ENCODE data around the gene SNURF.

The SNURF gene

DNA sequence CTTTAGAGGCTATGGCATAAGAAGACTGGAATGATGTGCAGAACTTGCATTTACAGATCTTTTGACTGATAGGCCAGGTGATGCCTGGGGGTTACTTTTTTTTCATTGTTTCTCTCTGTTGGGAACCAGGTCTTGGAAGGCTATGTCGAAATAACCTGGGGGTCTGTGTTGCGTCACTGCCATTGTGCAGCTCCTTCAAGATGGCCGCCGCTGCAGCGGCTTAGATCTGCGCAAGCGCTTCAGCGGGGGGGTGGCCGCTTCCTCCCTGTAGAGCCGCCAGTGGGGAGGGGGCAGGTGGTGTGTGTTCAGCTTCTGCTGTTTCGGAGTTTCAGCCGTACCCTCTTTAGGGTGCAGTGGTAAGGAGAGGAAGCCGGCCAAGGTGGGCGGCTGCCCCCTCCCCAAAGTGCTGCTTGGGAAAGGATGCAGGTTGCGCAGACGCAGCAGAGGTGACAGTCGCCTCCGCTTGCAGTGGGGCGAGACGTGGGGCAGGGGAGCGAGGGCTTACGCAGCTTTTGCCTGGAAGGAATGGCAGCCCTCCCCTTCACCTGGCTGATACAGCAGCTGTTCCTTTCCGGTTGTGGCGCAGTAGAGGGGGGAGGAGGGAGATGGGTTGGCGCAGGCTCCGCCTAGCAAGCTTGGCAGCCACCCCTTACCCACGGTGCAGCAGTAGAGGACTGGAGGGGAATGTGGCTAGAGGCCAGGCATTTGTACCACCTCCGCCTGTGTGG, 1.5 kb downstream of the SNURF start:
- ATAC-seq, result peak; percentile 86
- TF ChIP-seq, protein P1, sequence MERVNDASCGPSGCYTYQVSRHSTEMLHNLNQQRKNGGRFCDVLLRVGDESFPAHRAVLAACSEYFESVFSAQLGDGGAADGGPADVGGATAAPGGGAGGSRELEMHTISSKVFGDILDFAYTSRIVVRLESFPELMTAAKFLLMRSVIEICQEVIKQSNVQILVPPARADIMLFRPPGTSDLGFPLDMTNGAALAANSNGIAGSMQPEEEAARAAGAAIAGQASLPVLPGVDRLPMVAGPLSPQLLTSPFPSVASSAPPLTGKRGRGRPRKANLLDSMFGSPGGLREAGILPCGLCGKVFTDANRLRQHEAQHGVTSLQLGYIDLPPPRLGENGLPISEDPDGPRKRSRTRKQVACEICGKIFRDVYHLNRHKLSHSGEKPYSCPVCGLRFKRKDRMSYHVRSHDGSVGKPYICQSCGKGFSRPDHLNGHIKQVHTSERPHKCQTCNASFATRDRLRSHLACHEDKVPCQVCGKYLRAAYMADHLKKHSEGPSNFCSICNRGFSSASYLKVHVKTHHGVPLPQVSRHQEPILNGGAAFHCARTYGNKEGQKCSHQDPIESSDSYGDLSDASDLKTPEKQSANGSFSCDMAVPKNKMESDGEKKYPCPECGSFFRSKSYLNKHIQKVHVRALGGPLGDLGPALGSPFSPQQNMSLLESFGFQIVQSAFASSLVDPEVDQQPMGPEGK (CRISPR knock-in tag; IDR thresholded peaks at IDR 0.05; ENCODE audit: borderline replicate concordance), result peak; percentile 77; the same call in 1 of the 2 replicates
- no peak; the same call in 1 of the 2 replicates for TF ChIP-seq TCF4 (CRISPR knock-in tag; IDR thresholded peaks at IDR 0.05; ENCODE audit: borderline replicate concordance)

DNA sequence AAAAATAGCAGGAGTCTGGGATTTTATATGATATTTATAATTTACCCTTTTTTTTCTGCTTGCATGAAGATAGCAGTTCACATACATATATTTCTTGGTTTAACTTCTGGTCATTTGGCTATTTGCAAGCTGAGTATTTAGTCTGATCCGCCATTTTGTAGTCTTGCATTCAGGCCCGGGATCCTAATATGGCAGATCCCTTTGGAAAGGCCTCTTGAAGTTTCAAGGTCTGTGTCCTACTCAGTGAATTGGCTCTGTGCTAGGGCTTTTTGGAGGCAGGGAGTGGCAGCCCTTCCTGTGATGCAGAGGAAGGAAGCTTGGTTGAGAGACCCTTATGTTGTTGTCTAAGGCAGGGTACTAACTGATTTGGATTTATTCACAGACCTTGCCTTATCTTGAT, 2.9 kb downstream of the SNURF start:
- ATAC-seq, result no peak
- TF ChIP-seq, protein P2, sequence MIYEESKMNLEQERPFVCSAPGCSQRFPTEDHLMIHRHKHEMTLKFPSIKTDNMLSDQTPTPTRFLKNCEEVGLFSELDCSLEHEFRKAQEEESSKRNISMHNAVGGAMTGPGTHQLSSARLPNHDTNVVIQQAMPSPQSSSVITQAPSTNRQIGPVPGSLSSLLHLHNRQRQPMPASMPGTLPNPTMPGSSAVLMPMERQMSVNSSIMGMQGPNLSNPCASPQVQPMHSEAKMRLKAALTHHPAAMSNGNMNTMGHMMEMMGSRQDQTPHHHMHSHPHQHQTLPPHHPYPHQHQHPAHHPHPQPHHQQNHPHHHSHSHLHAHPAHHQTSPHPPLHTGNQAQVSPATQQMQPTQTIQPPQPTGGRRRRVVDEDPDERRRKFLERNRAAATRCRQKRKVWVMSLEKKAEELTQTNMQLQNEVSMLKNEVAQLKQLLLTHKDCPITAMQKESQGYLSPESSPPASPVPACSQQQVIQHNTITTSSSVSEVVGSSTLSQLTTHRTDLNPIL (CRISPR knock-in tag; IDR thresholded peaks at IDR 0.05; ENCODE audit: low read depth), result no peak
- no peak for TF ChIP-seq ZFP3 (CRISPR knock-in tag; IDR thresholded peaks at IDR 0.05)
- TF ChIP-seq ZNF8 (CRISPR knock-in tag; IDR thresholded peaks at IDR 0.05), result no peak
- TF ChIP-seq TCF4 (CRISPR knock-in tag; IDR thresholded peaks at IDR 0.05; ENCODE audit: borderline replicate concordance), result no peak
- TF ChIP-seq CSDC2 (CRISPR knock-in tag; IDR thresholded peaks at IDR 0.05), result no peak
- no peak for TF ChIP-seq BACH2 (CRISPR knock-in tag; IDR thresholded peaks at IDR 0.05; ENCODE audit: borderline replicate concordance)
- TF ChIP-seq RARB (CRISPR knock-in tag; IDR thresholded peaks at IDR 0.05), result no peak
- no peak for TF ChIP-seq ZFP30 (CRISPR knock-in tag; IDR thresholded peaks at IDR 0.05)
- TF ChIP-seq ISL1 (CRISPR knock-in tag; IDR thresholded peaks at IDR 0.05), result no peak
- TF ChIP-seq, protein P3, sequence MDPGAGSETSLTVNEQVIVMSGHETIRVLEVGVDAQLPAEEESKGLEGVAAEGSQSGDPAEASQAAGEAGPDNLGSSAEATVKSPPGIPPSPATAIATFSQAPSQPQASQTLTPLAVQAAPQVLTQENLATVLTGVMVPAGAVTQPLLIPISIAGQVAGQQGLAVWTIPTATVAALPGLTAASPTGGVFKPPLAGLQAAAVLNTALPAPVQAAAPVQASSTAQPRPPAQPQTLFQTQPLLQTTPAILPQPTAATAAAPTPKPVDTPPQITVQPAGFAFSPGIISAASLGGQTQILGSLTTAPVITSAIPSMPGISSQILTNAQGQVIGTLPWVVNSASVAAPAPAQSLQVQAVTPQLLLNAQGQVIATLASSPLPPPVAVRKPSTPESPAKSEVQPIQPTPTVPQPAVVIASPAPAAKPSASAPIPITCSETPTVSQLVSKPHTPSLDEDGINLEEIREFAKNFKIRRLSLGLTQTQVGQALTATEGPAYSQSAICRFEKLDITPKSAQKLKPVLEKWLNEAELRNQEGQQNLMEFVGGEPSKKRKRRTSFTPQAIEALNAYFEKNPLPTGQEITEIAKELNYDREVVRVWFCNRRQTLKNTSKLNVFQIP (CRISPR knock-in tag; IDR thresholded peaks at IDR 0.05; ENCODE audit: borderline replicate concordance, low read depth), result no peak
- TF ChIP-seq ZNF565 (CRISPR knock-in tag; conservative IDR thresholded peaks at IDR 0.05; ENCODE audit: low read depth), result no peak
- TF ChIP-seq, protein P1 (CRISPR knock-in tag; IDR thresholded peaks at IDR 0.05; ENCODE audit: borderline replicate concordance), result no peak
- TF ChIP-seq, protein P4, sequence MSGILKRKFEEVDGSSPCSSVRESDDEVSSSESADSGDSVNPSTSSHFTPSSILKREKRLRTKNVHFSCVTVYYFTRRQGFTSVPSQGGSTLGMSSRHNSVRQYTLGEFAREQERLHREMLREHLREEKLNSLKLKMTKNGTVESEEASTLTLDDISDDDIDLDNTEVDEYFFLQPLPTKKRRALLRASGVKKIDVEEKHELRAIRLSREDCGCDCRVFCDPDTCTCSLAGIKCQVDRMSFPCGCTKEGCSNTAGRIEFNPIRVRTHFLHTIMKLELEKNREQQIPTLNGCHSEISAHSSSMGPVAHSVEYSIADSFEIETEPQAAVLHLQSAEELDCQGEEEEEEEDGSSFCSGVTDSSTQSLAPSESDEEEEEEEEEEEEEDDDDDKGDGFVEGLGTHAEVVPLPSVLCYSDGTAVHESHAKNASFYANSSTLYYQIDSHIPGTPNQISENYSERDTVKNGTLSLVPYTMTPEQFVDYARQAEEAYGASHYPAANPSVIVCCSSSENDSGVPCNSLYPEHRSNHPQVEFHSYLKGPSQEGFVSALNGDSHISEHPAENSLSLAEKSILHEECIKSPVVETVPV (CRISPR knock-in tag; IDR thresholded peaks at IDR 0.05), result no peak
- TF ChIP-seq ARNTL (CRISPR knock-in tag; IDR thresholded peaks at IDR 0.05; ENCODE audit: borderline replicate concordance, low read depth), result no peak
- no peak for TF ChIP-seq OSR1 (CRISPR knock-in tag; IDR thresholded peaks at IDR 0.05)
- TF ChIP-seq ZNF70 (CRISPR knock-in tag; IDR thresholded peaks at IDR 0.05), result no peak
- TF ChIP-seq ESRRG (CRISPR knock-in tag; IDR thresholded peaks at IDR 0.05), result no peak
- no peak for TF ChIP-seq GLIS3 (CRISPR knock-in tag; IDR thresholded peaks at IDR 0.05)
- no peak for TF ChIP-seq TOX (CRISPR knock-in tag; IDR thresholded peaks at IDR 0.05; ENCODE audit: borderline replicate concordance)
- TF ChIP-seq SNAI2 (CRISPR knock-in tag; IDR thresholded peaks at IDR 0.05), result no peak

DNA sequence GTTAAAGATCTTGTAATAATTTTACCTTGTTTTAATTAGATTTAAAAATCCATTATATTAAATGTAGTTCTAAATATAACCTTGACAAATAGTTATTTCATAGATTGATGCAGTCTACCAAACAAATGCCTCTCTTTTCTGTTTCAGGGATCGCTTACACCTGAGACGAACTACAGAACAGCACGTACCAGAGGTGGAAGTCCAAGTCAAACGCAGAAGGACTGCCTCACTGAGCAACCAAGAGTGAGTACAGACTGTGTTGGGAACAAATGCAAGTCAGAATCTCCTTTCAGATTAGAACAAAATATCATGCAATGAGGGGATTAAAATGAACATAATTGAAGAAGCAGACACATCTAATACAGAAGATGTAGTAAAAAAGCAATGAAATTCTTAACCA, 7.2 kb downstream of the SNURF start:
- no peak for ATAC-seq
- TF ChIP-seq ZFP3 (CRISPR knock-in tag; IDR thresholded peaks at IDR 0.05), result no peak
- no peak for TF ChIP-seq BACH2 (CRISPR knock-in tag; IDR thresholded peaks at IDR 0.05; ENCODE audit: borderline replicate concordance)
- TF ChIP-seq ARNTL (CRISPR knock-in tag; IDR thresholded peaks at IDR 0.05; ENCODE audit: borderline replicate concordance, low read depth), result no peak
- TF ChIP-seq SNAI2 (CRISPR knock-in tag; IDR thresholded peaks at IDR 0.05), result no peak
- TF ChIP-seq ZNF8 (CRISPR knock-in tag; IDR thresholded peaks at IDR 0.05), result no peak
- TF ChIP-seq, protein P3 (CRISPR knock-in tag; IDR thresholded peaks at IDR 0.05; ENCODE audit: borderline replicate concordance, low read depth), result no peak
- TF ChIP-seq TCF4 (CRISPR knock-in tag; IDR thresholded peaks at IDR 0.05; ENCODE audit: borderline replicate concordance), result no peak
- TF ChIP-seq RARB (CRISPR knock-in tag; IDR thresholded peaks at IDR 0.05), result no peak
- no peak for TF ChIP-seq ZC3H10 (CRISPR knock-in tag; IDR thresholded peaks at IDR 0.05)
- no peak for TF ChIP-seq ZFP30 (CRISPR knock-in tag; IDR thresholded peaks at IDR 0.05)
- no peak for TF ChIP-seq ZNF70 (CRISPR knock-in tag; IDR thresholded peaks at IDR 0.05)
- no peak for TF ChIP-seq OSR1 (CRISPR knock-in tag; IDR thresholded peaks at IDR 0.05)
- TF ChIP-seq, protein P2 (CRISPR knock-in tag; IDR thresholded peaks at IDR 0.05; ENCODE audit: low read depth), result no peak
- TF ChIP-seq ZNF565 (CRISPR knock-in tag; conservative IDR thresholded peaks at IDR 0.05; ENCODE audit: low read depth), result no peak
- TF ChIP-seq PPARA (CRISPR knock-in tag; IDR thresholded peaks at IDR 0.05; ENCODE audit: borderline replicate concordance), result no peak
- TF ChIP-seq ESRRG (CRISPR knock-in tag; IDR thresholded peaks at IDR 0.05), result no peak
- no peak for TF ChIP-seq ISL1 (CRISPR knock-in tag; IDR thresholded peaks at IDR 0.05)
- no peak for TF ChIP-seq CSDC2 (CRISPR knock-in tag; IDR thresholded peaks at IDR 0.05)
